K562 (cell line): ENCODE data around the gene PAPSS2. TPM values are rescaled to one million over a fixed set of nuclear protein-coding genes. Genes with fewer than 3 reads are reported as not detected.

Experiments used
- ATAC-seq: fragments of 200-7000 bp; cut with Tn5 transposase; 3 replicates; pipeline ENCODE4 v1.9.1; 2020; ENCODE audit warnings: moderate library complexity
- BruUV-seq: library from RNA; stranded (reverse); fragments of 400-500 nt; replicated peaks from 2 replicates; lab custom pipeline; 2021; lab: Mats Ljungman, UMichigan
- CTCF ChIA-PET: fragments of 300-600 bp; formaldehyde crosslinking; extraction: SDS; loops from one replicate; lab custom pipeline; 2021; ENCODE audit warnings: low intra/inter-chr PET ratio; lab: Yijun Ruan, JAX
- POLR2A ChIA-PET: fragments of 300-600, 350-650 bp; sonication (Branson Sonifier 250); formaldehyde crosslinking; extraction: SDS; loops from one replicate; lab custom pipeline; 2021; ENCODE audit warnings: antibody characterized with exemption, inconsistent platforms; lab: Yijun Ruan, JAX
- DNase-seq, 4 experiments: peaks; one replicate each; pipeline versions ENCODE4 v3.0.0 to v3.0.0-alpha.2; 2011 to 2018; ENCODE audit warnings: low spot score in 3 of 4, mixed read lengths in 3 of 4; ENCODE audit errors: extremely low read depth in 1 of 4
- FAIRE-seq: peaks from 2 replicates; lab custom pipeline; 2011; peaks lifted over from hg19 to GRCh38; lab: Jason Lieb, UNC
- H2AFZ ChIP-seq: 2 replicates; pipeline ENCODE4 v1.6.0; 2011; ENCODE audit warnings: low read depth, low read length, control low read depth, inconsistent platforms
- H3K27ac ChIP-seq: fragments of 200-600 bp; 3 replicates; pipeline ENCODE4 v1.8.0; 2011; ENCODE audit warnings: low read depth, mild to moderate bottlenecking, control low read depth, inconsistent platforms, low read length, moderate library complexity, mixed read lengths; ENCODE audit errors: extremely low read depth
- H3K27me3 ChIP-seq, 2 experiments: fragments of 300-600 bp in 1 of 2; 2 replicates in 1 of 2; 3 replicates in 1 of 2; pipeline versions ENCODE4 v1.6.0 to v1.8.0; 2011; ENCODE audit warnings: inconsistent platforms in 2 of 2, low read length in 2 of 2, mild to moderate bottlenecking in 1 of 2, mixed read lengths in 1 of 2, moderate library complexity in 1 of 2; ENCODE audit not compliant: control insufficient read depth in 2 of 2, insufficient read depth in 2 of 2
- H3K36me3 ChIP-seq: fragments of 300-600 bp; 3 replicates; pipeline ENCODE4 v1.8.0; 2011; ENCODE audit warnings: mild to moderate bottlenecking, low read length, inconsistent platforms; ENCODE audit not compliant: control insufficient read depth, insufficient read depth
- H3K4me1 ChIP-seq, 2 experiments: fragments of 200-600 bp in 1 of 2; replicated peaks in 1 of 2; 2 replicates in 1 of 2; 3 replicates in 1 of 2; pipeline versions ENCODE4 v1.5.1 to v1.8.0; 2011; ENCODE audit warnings: inconsistent platforms in 2 of 2, low read length in 2 of 2, mild to moderate bottlenecking in 1 of 2, mixed read lengths in 1 of 2, moderate library complexity in 1 of 2; ENCODE audit not compliant: control insufficient read depth in 2 of 2, insufficient read depth in 2 of 2
- H3K4me2 ChIP-seq: 2 replicates; pipeline ENCODE4 v1.6.1; 2011; ENCODE audit warnings: low read length, control low read depth, inconsistent platforms, mixed read lengths; ENCODE audit not compliant: insufficient read depth
- H3K4me3 ChIP-seq: fragments of 200-600 bp; sonication (generic), shearing (Covaris generic); 2 replicates; pipeline ENCODE4 v1.5.1; 2016; ENCODE audit warnings: control low read depth, inconsistent platforms
- H3K79me2 ChIP-seq: fragments of 200-600 bp; 3 replicates; pipeline ENCODE4 v1.8.0; 2011; ENCODE audit warnings: low read length, inconsistent platforms; ENCODE audit not compliant: control insufficient read depth, insufficient read depth
- H3K9ac ChIP-seq, 2 experiments: 2 replicates each; pipeline versions ENCODE4 v1.6.0 to v1.6.1; 2011; ENCODE audit warnings: low read depth in 2 of 2, low read length in 2 of 2, control low read depth in 1 of 2, inconsistent platforms in 1 of 2, mild to moderate bottlenecking in 1 of 2, mixed read lengths in 1 of 2; ENCODE audit not compliant: insufficient read depth in 1 of 2
- H3K9me1 ChIP-seq: one replicate; pipeline ENCODE4 v1.6.0; 2011; ENCODE audit warnings: inconsistent platforms, mild to moderate bottlenecking, low read length, moderate library complexity; ENCODE audit not compliant: control insufficient read depth, insufficient read depth
- H3K9me3 ChIP-seq: replicated peaks from 2 replicates; pipeline ENCODE4 v1.5.1; 2011; ENCODE audit warnings: low read depth, low read length, inconsistent platforms; ENCODE audit not compliant: control insufficient read depth, insufficient read depth
- H4K20me1 ChIP-seq: replicated peaks from 2 replicates; pipeline ENCODE4 v1.6.1; 2011; ENCODE audit warnings: low read length, inconsistent platforms, mixed read lengths; ENCODE audit not compliant: control insufficient read depth, insufficient read depth
- ARID2 ChIP-seq: fragments of 450-650 bp; IDR thresholded peaks from 2 replicates; pipeline ENCODE4 v1.6.1; 2017; ENCODE audit warnings: antibody characterized with exemption, mild to moderate bottlenecking
- DDX20 ChIP-seq: fragments of 450-650 bp; IDR thresholded peaks from 2 replicates; pipeline ENCODE4 v1.6.1; 2016; ENCODE audit warnings: missing genetic modification characterization, low read depth, mild to moderate bottlenecking, missing compliant biosample characterization, moderate library complexity
- DIDO1 ChIP-seq: fragments of 450-650 bp; IDR thresholded peaks from 2 replicates; pipeline ENCODE4 v1.6.1; 2016; ENCODE audit warnings: low read depth, missing biosample characterization, missing genetic modification characterization
- DPF2 ChIP-seq: fragments of 450-650 bp; IDR thresholded peaks from 2 replicates; pipeline ENCODE4 v1.6.1; 2016
- GMEB1 ChIP-seq: fragments of 250-450 bp; sonication (Bioruptor Pico); IDR thresholded peaks from 2 replicates; pipeline ENCODE4 v1.4.0; 2020; ENCODE audit warnings: mild to moderate bottlenecking
- IRF1 ChIP-seq: sonication (generic); formaldehyde crosslinking; IDR thresholded peaks from 2 replicates; pipeline ENCODE4 v1.8.0; 2022; ENCODE audit warnings: missing genetic modification reagents, mild to moderate bottlenecking, borderline replicate concordance
- LARP7 ChIP-seq: fragments of 450-650 bp; IDR thresholded peaks from 2 replicates; pipeline ENCODE4 v1.6.1; 2016
- OTX1 ChIP-seq: fragments of 450-650 bp; formaldehyde crosslinking; IDR thresholded peaks from 2 replicates; pipeline ENCODE4 v1.4.0; 2022; ENCODE audit warnings: mild to moderate bottlenecking
- SMAD4 ChIP-seq: fragments of 250-450 bp; sonication (Bioruptor Pico); conservative IDR thresholded peaks from 2 replicates; pipeline ENCODE4 v1.8.0; 2021; ENCODE audit warnings: inconsistent platforms, mild to moderate bottlenecking, moderate library complexity
- SMC3 ChIP-seq: conservative IDR thresholded peaks from 2 replicates; pipeline ENCODE4 v1.6.1; 2011; ENCODE audit warnings: low read depth, low read length, improper control_type of control experiment; ENCODE audit not compliant: insufficient read depth
- ZNF311 ChIP-seq: fragments of 250-450 bp; sonication (Bioruptor Pico); IDR thresholded peaks from 2 replicates; pipeline ENCODE4 v1.4.0; 2020; ENCODE audit warnings: mild to moderate bottlenecking, moderate library complexity
- ZNF354B ChIP-seq: fragments of 250-450 bp; sonication (Bioruptor Pico); IDR thresholded peaks from 2 replicates; pipeline ENCODE4 v1.4.0; 2020
- ZNF586 ChIP-seq: fragments of 450-650 bp; formaldehyde crosslinking; conservative IDR thresholded peaks from 2 replicates; pipeline ENCODE4 v1.4.0; 2020; ENCODE audit warnings: mild to moderate bottlenecking, moderate library complexity
- ZNF644 ChIP-seq: fragments of 200-800 bp; sonication (Bioruptor generic); IDR thresholded peaks from 2 replicates; pipeline ENCODE4 v1.6.1; 2016; ENCODE audit warnings: low read depth, missing genetic modification characterization, missing compliant biosample characterization
- ZNF655 ChIP-seq: fragments of 250-450 bp; sonication (Bioruptor Pico); IDR thresholded peaks from 2 replicates; pipeline ENCODE4 v1.5.0; 2021
- WGBS: fragments of 100-300 bp; shearing (Covaris generic); methylation state at CpG from one replicate; pipeline ENCODE4 v1.1.6; 2016; ENCODE audit warnings: low coverage, mixed read lengths; ENCODE audit not compliant: insufficient coverage; ENCODE audit errors: missing lambda C conversion rate; 5-methylcytosine and 5-hydroxymethylcytosine counted together
- in situ Hi-C: fragments of 300-500 bp; cut with MboI; formaldehyde crosslinking; loops from 4 replicates; pipeline ENCODE4 v1.15.0; 2018; ENCODE audit warnings: inconsistent platforms, mixed read lengths
- intact Hi-C: fragments of 100-400 bp; cut with micrococcal nuclease; formaldehyde crosslinking; loops from 2 replicates; pipeline ENCODE4 v1.14.2; 2022
- polyA plus RNA-seq, 8 experiments: library from polyadenylated mRNA; depleted of rRNA in 4 of 8; stranded (reverse) in 5 of 8; unstranded in 3 of 8; fragments of >200 nt; fragmentation: Nextera tagmentation in 2 of 8; fragmentation: Illumina TruSeq in 1 of 8; extraction: Ambion mirVana in 2 of 8; extraction: Trizol in 1 of 8; gene quantifications; 2 replicates each; pipeline versions ENCODE4 v1.2.1 to v1.2.3, GENCODE V29; 2011 to 2014; ENCODE audit warnings: inconsistent platforms in 1 of 8, missing spikeins in 1 of 8
- total RNA-seq, 7 experiments: library from RNA; depleted of rRNA in 6 of 7; stranded (reverse); fragments of >200 nt in 6 of 7; fragmentation: Illumina TruSeq in 2 of 7; extraction: Trizol in 2 of 7; gene quantifications; 2 replicates each; pipeline versions ENCODE4 v1.2.1 to v1.2.3, GENCODE V29; 2011 to 2021; ENCODE audit warnings: low replicate concordance in 1 of 7
- TF ChIP-seq, protein P1 (sequence below): sonication (generic); formaldehyde crosslinking; IDR thresholded peaks from 2 replicates; pipeline ENCODE4 v1.8.0; 2023; ENCODE audit warnings: mild to moderate bottlenecking, missing genetic modification reagents
- TF ChIP-seq, protein P2 (sequence below), 2 experiments: fragments of 250-450 bp in 1 of 2; fragments of 450-650 bp in 1 of 2; sonication (Bioruptor Pico) in 1 of 2; IDR thresholded peaks; 2 replicates each; pipeline versions ENCODE4 v1.6.1 to v1.8.0; 2016 to 2021; ENCODE audit warnings: mild to moderate bottlenecking in 2 of 2, moderate library complexity in 2 of 2, missing compliant biosample characterization in 1 of 2, missing genetic modification characterization in 1 of 2

The PAPSS2 gene
- total and polyA plus RNA-seq, 9 of the 15 experiments (the other 6 are each of a cell fraction or from before 2014, with no cell fraction given): 0.01 to 0.29 TPM; not detected in 7

DNA sequence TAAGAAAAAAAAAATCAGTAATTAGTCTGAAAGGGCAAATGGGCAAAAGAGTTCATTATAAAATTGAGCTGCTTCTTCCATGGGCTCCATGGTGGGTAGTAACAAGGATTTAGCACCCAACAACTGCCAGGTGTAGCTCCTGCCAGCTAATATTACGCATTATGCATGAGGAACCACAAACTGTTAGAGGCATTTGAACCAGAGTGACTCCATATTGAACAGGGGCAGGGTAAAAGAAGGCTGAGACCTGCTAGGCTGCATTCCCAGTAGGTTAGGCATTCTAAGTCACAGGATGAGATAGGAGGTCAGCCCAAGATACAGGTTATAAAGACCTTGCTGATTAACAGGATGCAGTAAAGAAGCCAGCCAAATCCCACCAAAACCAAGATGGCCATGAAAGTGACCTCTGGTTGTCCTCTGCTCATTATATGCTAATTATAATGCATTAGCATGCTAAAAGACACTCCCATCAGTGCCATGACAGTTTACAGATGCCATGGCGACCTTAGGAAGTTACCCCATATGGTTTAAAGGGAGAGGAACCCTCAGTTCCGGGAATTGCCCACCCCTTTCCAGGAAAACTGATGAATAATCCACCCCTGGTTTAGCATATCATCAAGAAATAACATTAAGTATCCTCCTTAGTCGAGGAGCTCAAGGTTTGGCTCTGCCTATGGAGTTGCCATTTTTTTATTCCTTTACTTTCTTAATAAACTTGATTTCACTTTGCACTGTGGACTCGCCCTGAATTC is 8.7 kb upstream of the PAPSS2 start:
- BruUV-seq: no TSS peak
- peak; percentile 67 for TF ChIP-seq SMAD4
- TF ChIP-seq, protein P1, sequence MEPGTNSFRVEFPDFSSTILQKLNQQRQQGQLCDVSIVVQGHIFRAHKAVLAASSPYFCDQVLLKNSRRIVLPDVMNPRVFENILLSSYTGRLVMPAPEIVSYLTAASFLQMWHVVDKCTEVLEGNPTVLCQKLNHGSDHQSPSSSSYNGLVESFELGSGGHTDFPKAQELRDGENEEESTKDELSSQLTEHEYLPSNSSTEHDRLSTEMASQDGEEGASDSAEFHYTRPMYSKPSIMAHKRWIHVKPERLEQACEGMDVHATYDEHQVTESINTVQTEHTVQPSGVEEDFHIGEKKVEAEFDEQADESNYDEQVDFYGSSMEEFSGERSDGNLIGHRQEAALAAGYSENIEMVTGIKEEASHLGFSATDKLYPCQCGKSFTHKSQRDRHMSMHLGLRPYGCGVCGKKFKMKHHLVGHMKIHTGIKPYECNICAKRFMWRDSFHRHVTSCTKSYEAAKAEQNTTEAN (CRISPR knock-in tag): no peak
- TF ChIP-seq DIDO1: peak; percentile 76
- TF ChIP-seq ZNF354B (CRISPR knock-in tag): no peak
- TF ChIP-seq ZNF644 (tag): no peak
- TF ChIP-seq DDX20: peak; percentile 75; the same call in 1 of the 2 replicates
- no peak for TF ChIP-seq IRF1 (CRISPR knock-in tag)
- TF ChIP-seq LARP7: no peak
- no peak for TF ChIP-seq SMC3
- TF ChIP-seq ARID2: no peak
- TF ChIP-seq ZNF311 (CRISPR knock-in tag): peak; percentile 71; the same call in 1 of the 2 replicates
- TF ChIP-seq ZNF586: no peak
- no peak for TF ChIP-seq GMEB1 (CRISPR knock-in tag)
- TF ChIP-seq DPF2: no peak
- TF ChIP-seq, protein P2, sequence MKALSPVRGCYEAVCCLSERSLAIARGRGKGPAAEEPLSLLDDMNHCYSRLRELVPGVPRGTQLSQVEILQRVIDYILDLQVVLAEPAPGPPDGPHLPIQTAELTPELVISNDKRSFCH (CRISPR knock-in tag; IDR thresholded peaks at IDR 0.05): no peak
- TF ChIP-seq, protein P2 (tag; IDR thresholded peaks at IDR 0.05): peak; percentile 84
- TF ChIP-seq ZNF655 (CRISPR knock-in tag): no peak
- no peak for TF ChIP-seq OTX1 (CRISPR knock-in tag)

More for the DNA sequence above, 8.7 kb upstream of the PAPSS2 start:
- H3K27me3 ChIP-seq: no peaks in the 10 kb centered on the region
- no peak for ATAC-seq
- intact Hi-C loops: loop anchor here (5.0 kb wide), 1 partner anchor 104 kb away; no protein-coding TSS in a partner anchor
- peak in 1 of 4 experiments; percentile 17 for DNase-seq
- no peaks in the 10 kb centered on the region for H4K20me1 ChIP-seq
- no peaks in the 10 kb centered on the region for H3K79me2 ChIP-seq
- H3K4me3 ChIP-seq: no peak overlapping the region
- no peaks in the 10 kb centered on the region for H3K9me1 ChIP-seq
- no peaks in the 10 kb centered on the region for H3K4me1 ChIP-seq
- in situ Hi-C loops: no loop called here
- ChIA-PET POLR2A (interaction anchor here (0.6 kb wide), 1 partner anchor 122 kb away, joined by 3 read pairs; no protein-coding TSS in a partner anchor), CTCF (no interaction called here)
- WGBS: 14% methylated on average over 5 of the region's 5 CpGs
- no peak overlapping the region for H2AFZ ChIP-seq
- FAIRE-seq: no peak
- no peaks in the 10 kb centered on the region for H3K9me3 ChIP-seq
- no peak overlapping the region for H3K4me2 ChIP-seq
- H3K27ac ChIP-seq: no peak overlapping the region
- no peaks in the 10 kb centered on the region for H3K36me3 ChIP-seq
- no peak overlapping the region for H3K9ac ChIP-seq
